Activated CD8-positive, alpha-beta memory T cell treated with anti-CD3 and anti-CD28 coated beads for 48 hours (primary cell): ENCODE data around the gene COPE.
"Not testable (repeated sequence)": the region's sequence is repeated elsewhere in the genome, so short reads cannot be mapped to it uniquely, and the experiment has no call there.

Experiments
- DNase-seq, 3 experiments: peaks; one replicate each; pipeline ENCODE4 v3.0.0-alpha.2; 2020; ENCODE audit warnings: low read depth in 2 of 3, low spot score in 2 of 3

Gene COPE

GRCh38 chr19:18940769-18941627, 21.8 kb upstream of the COPE start, which contains the start of gene HOMER3:
HOMER3 (minus strand) TSS chr19:18941217; CDS start chr19:18938982, 2,235 bp downstream.
- DNase-seq = peak; percentile 42 to 63 (median 47)

GRCh38 chr19:18939922-18940768, 21.0 kb upstream of the COPE start:
- no peak for DNase-seq

GRCh38 chr19:18939163-18939562, 20.0 kb upstream of the COPE start:
- no peak for DNase-seq

- DNase-seq = no peak
Measured at GRCh38 chr19:18933297-18933696, 14.1 kb upstream of the COPE start.

GRCh38 chr19:18932216-18932841, 13.1 kb upstream of the COPE start:
- DNase-seq = peak; percentile 48 to 75 (median 65)

- DNase-seq = no peak
Measured at GRCh38 chr19:18931316-18932162, 12.4 kb upstream of the COPE start.

GRCh38 chr19:18929311-18929710, 10.1 kb upstream of the COPE start:
- no peak for DNase-seq

DNA sequence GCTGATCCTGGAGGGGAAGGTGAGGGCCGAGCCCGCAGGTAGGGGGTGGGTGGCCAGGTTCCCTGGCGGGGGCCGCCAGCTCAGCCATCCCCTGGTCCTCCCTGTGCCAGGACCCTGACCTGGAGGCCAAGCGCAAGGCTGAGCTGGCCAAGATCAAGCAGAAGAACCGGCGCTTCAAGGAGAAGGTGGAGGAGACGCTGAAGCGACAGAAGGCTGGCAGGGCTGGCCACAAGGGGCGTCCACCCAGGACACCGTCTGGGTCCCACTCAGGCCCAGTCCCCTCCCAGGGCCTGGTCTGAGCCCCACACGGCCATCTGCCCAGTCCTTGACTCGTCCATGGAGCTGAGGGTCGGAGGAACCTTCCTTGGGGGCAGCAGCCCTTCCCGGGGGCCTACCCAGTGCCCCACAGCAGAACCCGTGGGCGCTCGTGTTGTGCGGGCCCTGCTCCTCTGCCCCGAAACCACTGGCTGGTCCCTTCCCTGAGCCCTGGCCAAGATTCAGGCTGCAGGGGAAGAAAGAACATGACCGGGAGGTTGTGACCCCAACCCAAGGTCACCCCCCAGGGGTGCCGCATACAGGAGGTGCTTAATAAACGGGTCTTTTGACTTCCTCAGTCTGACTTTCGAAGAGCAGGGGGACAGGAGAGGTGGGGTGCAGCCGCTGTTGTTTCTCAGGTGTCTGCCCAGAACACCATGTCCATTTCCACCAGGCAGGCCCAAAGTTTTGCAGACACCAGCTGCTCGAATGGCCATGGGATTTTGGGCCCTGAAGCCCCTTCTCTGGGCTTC, 9.0 kb upstream of the COPE start:
- DNase-seq = no peak

DNA sequence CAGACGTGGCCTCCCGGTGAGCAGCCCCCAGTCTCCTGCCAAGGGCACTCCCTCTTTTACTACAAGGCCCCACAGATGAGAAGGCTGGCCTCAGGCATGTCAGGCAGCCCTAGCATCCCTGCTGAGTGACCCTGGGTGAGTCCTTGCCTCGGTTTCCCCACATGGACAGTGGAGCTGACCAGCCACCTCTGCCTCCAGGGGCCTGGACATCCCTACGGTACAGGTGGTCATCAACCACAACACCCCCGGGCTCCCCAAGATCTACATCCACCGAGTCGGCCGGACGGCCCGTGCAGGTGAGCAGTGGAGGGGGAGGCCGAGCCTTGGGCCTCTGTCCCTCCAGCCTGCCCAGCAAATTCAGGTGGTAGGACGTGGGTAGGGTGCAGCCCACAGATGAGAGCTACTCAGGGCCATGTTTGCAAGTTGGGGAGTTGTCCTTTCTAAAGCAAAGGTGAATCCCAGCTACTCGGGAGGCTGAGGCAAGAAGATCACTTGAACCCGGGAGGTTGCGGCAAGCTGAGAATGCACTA, 5.6 kb upstream of the COPE start:
- DNase-seq = no peak

- DNase-seq = no peak
Measured at GRCh38 chr19:18922228-18922985, 3.2 kb upstream of the COPE start.

DNA sequence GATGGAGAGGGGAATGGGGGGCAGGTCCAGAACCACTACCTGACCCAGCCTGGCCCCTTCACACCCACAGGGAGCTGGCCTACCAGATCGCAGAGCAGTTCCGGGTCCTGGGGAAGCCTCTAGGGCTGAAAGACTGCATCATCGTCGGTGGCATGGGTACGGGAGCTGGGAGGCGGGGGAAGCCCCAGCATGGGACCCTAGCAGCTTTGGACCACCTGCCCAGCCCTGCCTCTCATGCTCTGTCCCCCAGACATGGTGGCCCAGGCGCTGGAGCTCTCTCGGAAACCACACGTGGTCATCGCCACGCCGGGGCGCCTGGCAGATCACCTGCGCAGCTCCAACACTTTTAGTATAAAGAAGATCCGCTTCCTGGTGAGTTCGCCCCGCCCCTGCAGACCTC, 2.4 kb upstream of the COPE start:
- no peak for DNase-seq

DNA sequence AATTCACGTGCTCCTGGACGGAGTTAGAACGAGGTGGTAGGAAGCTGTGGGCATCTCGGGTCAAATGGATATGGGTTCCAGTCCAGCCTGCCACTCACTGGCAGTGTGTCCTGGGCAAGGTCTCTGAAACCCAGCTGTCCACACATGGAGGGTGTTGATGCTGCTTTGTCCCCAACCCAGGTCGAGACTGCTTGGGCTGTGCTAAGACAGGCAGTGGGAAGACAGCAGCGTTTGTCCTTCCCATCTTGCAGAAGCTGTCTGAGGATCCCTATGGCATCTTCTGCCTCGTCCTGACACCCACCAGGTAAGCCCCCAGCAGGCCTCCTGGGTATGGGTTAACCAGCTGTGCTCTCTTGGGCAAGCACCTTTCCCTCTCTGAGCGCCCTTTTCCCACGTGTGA, 1.2 kb upstream of the COPE start:
- no peak for DNase-seq

- DNase-seq = no peak
Measured at GRCh38 chr19:18919900-18920214, 670 bp upstream of the COPE start.

- not testable (repeated sequence) for DNase-seq
Measured at GRCh38 chr19:18917593-18917992, 1.6 kb downstream of the COPE start.

- no peak for DNase-seq
Measured at GRCh38 chr19:18915639-18916038, 3.5 kb downstream of the COPE start.

DNA sequence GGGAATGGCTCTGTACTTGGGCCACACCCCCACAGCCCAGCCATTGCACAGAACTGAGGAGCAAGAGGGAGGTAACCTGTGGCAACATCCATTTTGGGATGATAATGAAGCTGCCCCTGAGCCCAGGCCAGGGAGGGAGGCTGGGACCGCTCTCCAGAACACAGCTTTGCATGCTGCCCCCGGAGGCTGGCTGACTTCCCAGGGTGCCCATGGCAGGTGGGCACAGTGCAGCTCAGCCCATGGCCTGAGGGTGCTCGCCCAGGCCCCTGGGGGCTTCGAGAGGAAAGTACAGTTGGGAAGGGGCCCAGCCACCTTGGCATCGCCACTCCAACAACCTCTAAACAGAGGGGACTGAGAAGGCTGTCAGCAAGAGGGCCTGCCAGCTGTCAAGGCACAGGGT, 5.7 kb downstream of the COPE start:
- no peak for DNase-seq

GRCh38 chr19:18912933-18913332, 6.3 kb downstream of the COPE start:
- DNase-seq = no peak

DNA sequence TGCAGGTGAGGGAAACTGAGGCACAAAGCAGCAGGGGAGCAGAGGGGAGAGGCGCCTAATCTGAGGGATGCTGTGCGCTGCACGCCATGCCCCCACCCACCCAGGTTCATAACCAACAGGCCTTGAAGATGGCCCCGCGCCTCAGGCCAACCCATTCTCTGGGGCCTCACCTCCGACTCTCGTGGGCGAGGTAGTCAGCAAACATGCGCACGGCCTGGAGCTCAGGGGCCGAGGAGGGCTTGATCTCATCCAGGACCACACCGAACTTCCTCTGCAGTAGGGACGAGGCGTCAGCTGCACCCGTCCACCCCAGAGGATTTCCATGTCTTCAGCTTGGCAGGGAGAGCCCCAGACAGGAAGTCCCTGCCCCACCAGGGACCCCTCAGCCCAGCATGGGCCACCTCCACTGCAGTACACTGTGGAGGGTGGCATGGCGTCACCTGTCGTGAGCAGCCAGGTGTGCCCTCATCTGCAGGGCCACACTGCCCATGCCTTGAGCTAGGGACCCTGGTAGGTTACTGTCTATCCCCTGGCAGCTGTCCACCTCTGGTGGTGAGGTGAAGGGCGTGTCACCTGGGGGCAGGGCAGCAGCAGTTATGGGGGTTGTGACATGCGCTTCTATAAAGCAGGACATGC, 8.3 kb downstream of the COPE start:
- no peak for DNase-seq

DNA sequence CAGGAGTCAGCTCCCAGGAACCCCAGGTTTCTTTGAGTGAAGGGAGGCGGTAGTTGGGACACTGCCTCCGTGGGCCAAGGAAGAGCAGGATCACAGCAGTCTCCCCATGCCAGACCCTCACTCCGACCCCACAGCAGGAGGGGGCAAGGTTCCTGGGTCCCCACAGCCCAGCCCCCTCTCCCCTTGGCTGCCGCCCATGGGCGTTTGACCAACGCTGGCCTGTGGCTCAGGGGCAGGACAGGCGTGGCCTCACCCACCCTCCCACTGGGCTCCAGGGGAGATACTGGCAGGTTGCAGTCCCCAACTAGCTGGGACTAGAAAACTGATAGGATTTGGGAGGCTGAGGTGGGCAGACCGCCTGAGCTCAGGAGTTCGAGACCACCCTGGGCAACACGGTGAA, 9.2 kb downstream of the COPE start:
- no peak for DNase-seq
